Activated T-helper 1 cell treated with Interleukin-2 at 50 U/mL for 16 hours (primary cell): ENCODE data around the gene KHDC1L.
"Not testable (repeated sequence)": the region's sequence is repeated elsewhere in the genome, so short reads cannot be mapped to it uniquely, and the experiment has no call there.

Experiments used
- DNase-seq: peaks from one replicate; pipeline ENCODE4 v3.0.0-alpha.2; 2020; ENCODE audit warnings: low read depth

Gene KHDC1L

DNA sequence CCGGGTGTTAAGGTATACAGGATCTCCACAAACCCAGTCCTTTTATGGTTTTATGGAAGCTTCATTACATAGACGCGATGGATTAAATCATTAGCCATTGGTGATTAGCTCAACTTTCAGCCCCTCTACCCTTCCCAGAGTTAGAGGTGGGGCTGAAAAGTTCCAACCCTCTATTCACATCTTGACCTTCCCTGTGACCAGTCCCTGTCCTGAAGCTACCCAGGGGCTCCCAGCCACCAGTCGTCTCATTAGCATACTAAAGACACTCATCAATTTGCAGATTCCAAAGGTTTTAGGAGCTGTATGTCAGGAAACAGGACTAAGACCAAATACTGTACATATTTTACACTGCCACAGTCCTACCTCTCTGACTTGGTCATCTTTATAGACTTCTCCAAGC lies 21.0 kb downstream of the KHDC1L start:
- DNase-seq, result no peak

DNA sequence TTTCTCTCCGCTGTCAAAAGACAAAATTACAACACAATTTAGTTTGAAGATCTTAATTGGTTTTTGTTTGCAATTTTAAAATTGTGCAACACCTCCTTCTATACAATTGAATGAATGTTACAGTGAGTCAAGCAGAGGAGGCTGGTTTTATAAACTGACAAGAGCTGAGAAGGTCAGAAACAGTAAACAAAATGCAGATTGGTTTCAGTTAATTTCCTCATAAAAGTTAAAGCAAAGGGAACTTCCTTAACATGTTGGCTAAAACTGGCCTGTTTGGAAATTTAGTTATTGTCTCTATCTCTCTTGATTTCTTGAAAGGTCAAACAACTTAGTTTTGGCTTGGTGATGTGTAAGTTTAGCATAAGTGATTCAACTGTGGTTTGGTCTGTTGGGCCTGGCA lies 22.2 kb downstream of the KHDC1L start:
- DNase-seq, result no peak

DNA sequence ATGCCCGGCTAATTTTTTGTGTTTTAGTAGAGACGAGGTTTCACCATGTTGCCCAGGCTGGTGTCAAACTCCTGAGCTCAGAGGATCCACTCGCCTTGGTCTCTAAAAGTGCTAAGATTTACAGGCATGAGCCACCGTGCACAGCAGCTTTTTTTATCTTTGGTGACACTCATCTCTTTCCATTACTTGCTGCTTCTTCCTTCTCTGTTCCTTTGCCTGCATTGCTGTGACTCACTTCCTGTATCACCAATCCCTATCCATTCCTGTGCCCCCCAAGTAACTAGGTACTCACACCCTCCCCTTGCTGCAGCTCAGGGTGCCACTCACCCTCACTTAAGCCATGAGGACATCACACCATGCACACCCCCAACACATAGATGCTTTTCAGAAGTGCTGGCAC lies 24.6 kb downstream of the KHDC1L start:
- DNase-seq, result no peak

DNA sequence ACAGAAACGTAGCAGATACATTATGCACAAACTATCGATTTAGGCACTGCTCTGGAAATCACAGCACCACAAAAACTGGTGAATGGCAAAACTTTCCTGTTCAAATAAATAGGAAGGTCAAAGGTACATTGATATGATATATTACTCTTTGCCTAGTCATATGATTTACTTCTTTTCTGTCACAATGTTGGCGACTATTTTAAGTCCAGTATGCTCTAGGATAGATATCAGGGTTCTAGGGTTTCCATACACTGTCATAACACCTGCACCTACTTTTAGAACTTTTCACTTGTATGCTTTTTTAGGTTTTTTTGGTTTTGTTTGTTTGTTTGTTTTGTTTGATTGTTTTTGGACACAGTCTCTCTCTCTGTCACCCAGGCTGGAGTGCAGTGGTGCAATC lies 25.0 kb downstream of the KHDC1L start:
- no peak for DNase-seq

DNA sequence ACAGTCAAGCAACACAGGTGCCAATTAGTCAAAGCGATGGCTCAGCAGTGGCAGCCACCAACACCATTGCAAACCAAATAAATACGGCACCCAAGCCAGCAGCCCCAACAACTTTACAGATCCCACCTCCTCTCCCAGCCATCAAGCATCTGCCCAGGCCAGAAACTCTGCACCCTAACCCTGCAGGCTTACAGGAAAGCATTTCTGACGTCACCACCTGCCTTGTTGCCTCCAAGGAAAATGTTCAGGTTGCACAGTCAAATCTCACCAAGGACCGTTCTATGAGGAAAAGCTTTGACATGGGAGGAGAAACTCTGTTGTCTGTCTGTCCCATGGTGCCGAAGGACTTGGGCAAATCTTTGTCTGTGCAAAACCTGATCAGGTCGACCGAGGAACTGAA lies 30.6 kb downstream of the KHDC1L start:
- DNase-seq, result no peak

DNA sequence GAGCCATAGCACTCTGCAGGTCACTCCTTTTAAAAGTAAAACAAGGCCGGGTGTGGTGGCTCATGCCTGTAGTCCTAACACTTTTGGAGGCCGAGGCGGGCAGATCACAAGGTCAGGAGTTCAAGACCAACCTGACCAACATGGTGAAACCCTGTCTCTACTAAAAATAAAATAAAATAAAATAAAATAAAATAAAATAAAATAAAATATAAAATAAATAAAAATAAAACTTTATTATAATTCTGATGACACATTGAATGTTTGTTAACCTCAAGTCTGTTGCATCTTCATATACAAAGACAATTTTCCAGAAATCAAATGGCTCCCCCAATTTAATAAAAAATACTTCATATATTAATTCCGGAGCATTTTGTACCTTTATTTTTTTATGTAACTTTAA lies 32.0 kb downstream of the KHDC1L start:
- DNase-seq, result not testable (repeated sequence)

DNA sequence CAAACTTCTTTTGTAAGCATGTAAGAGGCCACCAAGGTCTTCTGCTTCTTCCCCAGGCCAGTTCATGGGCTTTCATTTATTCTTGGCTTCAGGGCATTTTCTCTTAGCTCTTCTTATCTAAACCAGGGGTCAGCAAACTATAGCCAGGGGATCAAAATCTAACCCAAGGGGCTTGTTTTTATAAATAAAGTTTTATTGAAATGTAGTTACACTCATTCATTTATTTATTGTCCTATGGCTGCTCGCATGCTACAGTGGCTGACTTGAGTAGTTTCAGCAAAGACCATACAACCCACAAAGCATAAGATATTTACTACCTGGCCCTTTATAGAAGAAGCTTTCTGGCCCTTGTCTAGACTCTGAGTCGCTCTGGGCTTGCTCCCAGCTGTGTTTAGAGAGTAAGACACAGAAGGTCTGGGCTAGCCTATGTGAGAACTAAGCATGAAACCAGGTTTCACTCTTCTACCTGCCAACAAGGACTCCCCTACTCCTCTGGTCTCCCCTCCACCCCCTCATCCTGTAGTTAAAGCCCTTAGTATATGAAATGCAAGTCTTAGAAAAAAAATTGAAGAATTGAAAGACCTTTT lies 43.2 kb downstream of the KHDC1L start:
- no peak for DNase-seq

DNA sequence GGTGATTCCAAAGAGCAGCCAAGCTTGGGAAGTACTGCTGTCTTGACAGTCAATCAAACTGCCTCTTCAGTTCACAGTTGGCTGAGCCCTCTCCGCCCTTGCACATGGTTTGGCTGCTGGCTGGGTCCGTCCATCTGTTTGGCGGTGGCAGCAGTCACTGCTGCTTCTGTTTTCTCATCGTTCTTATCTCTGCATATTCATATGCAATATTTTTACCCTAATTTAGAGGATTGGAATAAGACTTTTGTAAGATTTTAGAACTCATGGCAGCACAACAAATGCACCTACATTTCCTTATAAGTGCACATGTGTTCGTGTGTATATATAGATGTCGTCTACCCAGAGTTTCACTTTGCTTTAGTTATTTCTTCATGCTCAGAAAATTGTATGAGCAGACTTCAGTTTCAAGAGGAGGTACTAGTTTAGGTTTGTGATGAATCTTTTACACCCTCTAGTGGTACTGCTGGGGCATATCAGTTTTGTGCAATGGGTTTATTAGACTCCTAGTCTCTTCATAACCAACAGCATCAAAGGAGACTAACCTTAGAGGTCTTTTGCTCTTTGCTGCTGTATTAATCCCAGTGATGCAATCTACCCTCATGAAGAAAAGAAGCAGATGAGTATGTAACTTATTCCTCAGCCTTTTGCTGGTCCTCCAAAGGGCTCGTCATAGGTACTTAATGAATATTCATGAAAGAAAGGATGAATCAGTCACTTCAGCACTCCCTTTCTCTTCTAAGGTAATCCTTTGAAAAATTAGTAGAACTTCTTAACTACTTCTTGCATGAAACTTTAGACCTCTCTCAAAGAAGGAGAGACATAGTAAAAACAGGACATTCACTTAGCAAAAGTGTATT lies 44.3 kb downstream of the KHDC1L start:
- no peak for DNase-seq

DNA sequence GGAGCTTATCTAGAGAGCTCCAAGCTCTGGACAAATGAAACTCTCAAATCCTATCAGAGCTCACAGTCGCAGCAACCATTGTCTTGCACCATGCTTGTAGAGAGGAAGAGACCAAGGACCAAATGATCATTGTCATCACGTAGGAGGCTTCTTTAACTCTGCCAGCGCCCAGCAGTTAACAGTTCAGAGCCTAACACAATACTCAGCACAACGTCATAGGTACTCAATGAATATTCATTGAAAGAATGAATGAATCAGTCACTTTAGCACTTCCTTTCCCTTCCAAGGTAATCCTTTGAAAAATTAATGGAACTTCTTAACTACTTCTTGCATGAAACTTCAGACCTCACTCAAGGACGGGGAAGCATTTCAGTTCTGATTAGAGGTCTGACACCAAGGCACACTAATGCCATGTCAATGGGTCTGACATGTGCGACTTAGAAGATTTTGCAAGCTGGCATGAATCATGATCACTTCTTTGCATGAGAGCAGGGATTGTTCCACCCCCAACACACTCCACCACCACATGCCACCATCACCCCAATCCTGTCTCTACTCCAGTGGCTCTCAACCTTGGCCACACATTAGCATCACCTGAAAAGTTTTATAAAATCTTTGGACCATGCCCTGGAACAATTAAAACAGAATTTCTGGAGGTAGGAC lies 45.1 kb downstream of the KHDC1L start:
- DNase-seq, result no peak

DNA sequence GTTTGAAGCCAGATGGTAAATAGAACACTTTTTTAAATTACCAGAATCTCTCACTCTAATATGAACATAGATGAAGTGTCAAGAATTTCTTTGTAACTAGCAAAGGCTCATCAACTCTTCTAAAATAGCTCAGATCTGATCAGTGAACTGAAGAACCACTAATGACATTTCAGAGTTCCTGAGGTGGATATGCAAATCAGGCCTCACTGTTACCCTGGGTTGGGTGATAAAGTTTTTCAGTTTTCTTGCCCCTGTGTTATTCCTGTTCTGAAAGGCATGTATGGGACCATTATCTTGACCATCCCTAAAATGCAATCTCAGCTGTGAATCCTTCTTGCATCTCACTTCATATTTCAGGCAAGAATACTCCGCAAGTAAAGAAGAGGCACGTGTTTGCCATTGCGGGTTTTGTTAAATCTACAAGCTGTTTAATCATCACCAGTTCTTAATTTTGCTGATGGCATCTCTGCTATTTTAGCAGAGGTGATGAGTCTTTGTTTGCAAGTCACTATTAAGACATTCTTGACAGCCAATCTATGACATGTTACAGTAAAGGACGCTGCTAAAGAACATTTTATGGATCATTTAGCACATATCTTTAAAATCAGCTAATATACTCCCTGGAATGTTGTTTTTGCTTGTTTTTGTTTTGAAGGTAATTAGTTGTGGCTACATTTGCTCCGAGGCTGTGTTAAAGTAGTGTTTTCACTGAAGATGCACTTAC lies 47.9 kb downstream of the KHDC1L start:
- no peak for DNase-seq

DNA sequence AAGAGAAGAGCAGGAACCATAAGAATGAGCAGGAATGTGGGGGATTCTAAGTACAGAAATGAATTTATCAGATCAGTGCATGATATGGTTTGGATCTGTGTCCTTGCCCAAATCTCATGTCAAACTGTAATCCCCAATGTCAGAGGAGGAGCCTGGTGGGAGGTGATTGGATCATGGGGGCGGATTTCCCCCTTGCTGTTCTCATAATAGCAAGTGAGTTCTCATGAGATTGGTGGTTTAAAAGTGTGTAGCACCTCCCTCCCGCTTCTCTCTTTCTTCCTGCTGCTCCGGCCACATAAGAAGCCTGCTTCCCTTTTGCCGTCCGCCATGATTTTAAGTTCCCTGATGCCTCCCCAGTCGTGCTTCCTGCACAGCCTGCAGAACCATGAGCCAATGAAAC lies 49.2 kb downstream of the KHDC1L start:
- no peak for DNase-seq

DNA sequence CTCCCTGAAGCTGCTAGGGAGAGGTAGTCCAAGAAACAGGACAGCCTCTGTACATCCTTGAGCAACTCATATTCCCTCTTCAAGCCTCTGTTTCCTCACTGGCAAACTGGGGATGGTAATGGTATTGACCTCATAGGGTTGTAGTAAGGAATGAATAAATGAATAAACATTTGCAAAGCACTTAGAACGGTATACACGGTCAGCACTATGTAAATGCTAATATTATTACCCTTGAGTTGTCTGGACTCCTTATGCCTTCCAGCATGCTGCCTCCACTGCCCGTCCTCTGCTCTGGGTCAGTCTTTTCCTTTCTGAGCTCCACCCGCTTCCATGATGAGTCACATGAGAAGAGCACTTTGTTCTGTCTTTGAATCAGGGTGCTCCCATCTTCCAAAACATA lies 50.6 kb downstream of the KHDC1L start:
- no peak for DNase-seq
